ENCODE results near the gene ZNF316.
"Not testable (repeated sequence)": the region's sequence is repeated elsewhere in the genome, so short reads cannot be mapped to it uniquely, and the experiment has no call there.

Gene ZNF316

GRCh38 chr7:6621195-6622133 lies 15.7 kb upstream of the ZNF316 start:
- DNase-seq (ENCODE audit: low read depth, low spot score), result no peak

GRCh38 chr7:6622134-6622710 lies 14.9 kb upstream of the ZNF316 start:
- DNase-seq (ENCODE audit: low read depth, low spot score), result no peak

- DNase-seq (ENCODE audit: low read depth, low spot score), result no peak
Observed at GRCh38 chr7:6623589-6624245, 13.4 kb upstream of the ZNF316 start.

- DNase-seq (ENCODE audit: low read depth, low spot score), result no peak
Observed at GRCh38 chr7:6624246-6624611, 12.9 kb upstream of the ZNF316 start.

GRCh38 chr7:6628045-6628444 lies 9.1 kb upstream of the ZNF316 start:
- DNase-seq (ENCODE audit: low read depth, low spot score), result no peak

- DNase-seq (ENCODE audit: low read depth, low spot score), result no peak
Observed at GRCh38 chr7:6630007-6630849, 6.9 kb upstream of the ZNF316 start.

- DNase-seq (ENCODE audit: low read depth, low spot score), result no peak
Observed at GRCh38 chr7:6631605-6632004, 5.5 kb upstream of the ZNF316 start.

GRCh38 chr7:6634021-6634420 lies 3.1 kb upstream of the ZNF316 start:
- no peak for DNase-seq (ENCODE audit: low read depth, low spot score)

- not testable (repeated sequence) for DNase-seq (ENCODE audit: low read depth, low spot score)
Observed at GRCh38 chr7:6634971-6635370, 2.1 kb upstream of the ZNF316 start.

- no peak for DNase-seq (ENCODE audit: low read depth, low spot score)
Observed at GRCh38 chr7:6637544-6638229, 569 bp downstream of the ZNF316 start.

- DNase-seq (ENCODE audit: low read depth, low spot score), result no peak
Observed at GRCh38 chr7:6639032-6639431, 1.9 kb downstream of the ZNF316 start.

- no peak for DNase-seq (ENCODE audit: low read depth, low spot score)
Observed at GRCh38 chr7:6639627-6640026, 2.5 kb downstream of the ZNF316 start.

GRCh38 chr7:6640246-6640721 lies 3.2 kb downstream of the ZNF316 start:
- DNase-seq (ENCODE audit: low read depth, low spot score), result no peak

GRCh38 chr7:6641305-6642035 lies 4.4 kb downstream of the ZNF316 start:
- DNase-seq (ENCODE audit: low read depth, low spot score), result no peak

- no peak for DNase-seq (ENCODE audit: low read depth, low spot score)
Observed at GRCh38 chr7:6642239-6642839, 5.2 kb downstream of the ZNF316 start.

GRCh38 chr7:6642861-6643640 lies 5.9 kb downstream of the ZNF316 start:
- DNase-seq (ENCODE audit: low read depth, low spot score), result no peak

- no peak for DNase-seq (ENCODE audit: low read depth, low spot score)
Observed at GRCh38 chr7:6643915-6644625, 7.0 kb downstream of the ZNF316 start.

- DNase-seq (ENCODE audit: low read depth, low spot score), result no peak
Observed at GRCh38 chr7:6644728-6645127, 7.6 kb downstream of the ZNF316 start.
